HL-60 (cell line): ENCODE results near the gene TRIP11.

Experiments
- DNase-seq, 2 experiments: peaks; one replicate each; pipeline ENCODE4 v3.0.0-alpha.2; 2010 to 2020; ENCODE audit warnings: low read depth in 1 of 2, low spot score in 1 of 2
- H3K27ac ChIP-seq: fragments of 250-450 bp; sonication (Bioruptor Pico); replicated peaks from 2 replicates; pipeline ENCODE4 v1.5.1; 2020; ENCODE audit warnings: mild to moderate bottlenecking, moderate library complexity
- H3K27me3 ChIP-seq: fragments of 250-450 bp; sonication (Bioruptor Pico); 2 replicates; pipeline ENCODE4 v1.5.1; 2021; ENCODE audit warnings: mild to moderate bottlenecking, moderate library complexity; ENCODE audit not compliant: insufficient read depth, poor library complexity, severe bottlenecking
- H3K4me3 ChIP-seq: replicated peaks from 2 replicates; pipeline ENCODE4 v1.5.1; 2011; ENCODE audit warnings: mild to moderate bottlenecking, control low read depth, low read length; ENCODE audit not compliant: insufficient read depth
- CTCF ChIP-seq: IDR thresholded peaks from one replicate; pipeline ENCODE4 v1.5.1; 2011; ENCODE audit warnings: low read length, control low read depth, inconsistent platforms; ENCODE audit not compliant: insufficient read depth
- GABPA ChIP-seq: IDR thresholded peaks from 2 replicates; pipeline ENCODE4 v1.6.1; 2012; ENCODE audit warnings: low read depth
- POLR2AphosphoS5 ChIP-seq: IDR thresholded peaks from 2 replicates; pipeline ENCODE4 v1.6.1; 2012; ENCODE audit warnings: low read depth
- REST ChIP-seq: IDR thresholded peaks from 2 replicates; pipeline ENCODE4 v1.6.1; 2012; ENCODE audit warnings: low read depth; ENCODE audit not compliant: insufficient replicate concordance
- SPI1 ChIP-seq: IDR thresholded peaks from 2 replicates; pipeline ENCODE4 v1.6.1; 2012; ENCODE audit warnings: low read depth, mild to moderate bottlenecking, borderline replicate concordance

The TRIP11 gene

DNA sequence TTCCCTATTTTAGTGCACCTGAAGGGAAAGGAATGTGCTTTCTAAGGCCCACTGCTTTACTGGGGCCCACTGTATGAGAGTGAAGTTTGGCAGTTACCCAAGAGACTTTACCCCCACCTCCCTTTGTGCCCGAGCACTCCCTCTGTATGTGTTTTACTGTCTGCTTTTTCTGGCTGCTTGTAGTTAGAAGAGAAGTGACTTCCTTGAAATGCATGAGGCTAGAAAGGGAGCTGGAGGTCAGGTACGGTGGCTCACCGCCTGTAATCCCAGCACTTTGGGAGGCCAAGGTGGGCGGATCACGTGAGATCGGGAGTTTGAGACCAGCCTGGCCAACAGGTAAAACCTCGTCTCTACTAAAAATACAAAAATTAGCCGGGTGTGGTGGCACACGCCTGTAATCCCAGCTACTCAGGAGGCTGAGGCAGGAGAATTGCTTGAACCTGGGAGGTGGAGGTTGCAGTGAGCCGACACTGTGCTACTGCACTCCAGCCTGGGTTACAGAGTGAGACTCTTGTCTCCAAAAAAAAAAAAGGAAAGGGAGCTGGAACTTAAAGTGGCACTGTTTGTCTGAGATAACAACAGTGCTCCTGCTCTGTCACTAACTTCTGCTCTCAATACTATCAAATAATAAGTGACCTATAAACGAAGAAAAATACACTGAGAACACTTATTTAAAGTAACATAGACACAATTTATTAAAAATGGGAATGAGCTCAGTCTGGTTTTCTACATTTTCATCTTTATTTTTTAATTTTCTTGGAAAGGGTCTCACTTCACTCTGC lies 5.8 kb downstream of the TRIP11 start:
- Histone ChIP-seq H3K27me3 (no peaks in the 10 kb centered on the region), H3K4me3 (no peak overlapping the region), H3K27ac (no peak overlapping the region)
- DNase-seq, result no peak
- TF ChIP-seq SPI1 (no peak), POLR2AphosphoS5 (no peak), REST (no peak), CTCF (no peak), GABPA (no peak)

GRCh38 chr14:92033433-92033832 lies 6.4 kb downstream of the TRIP11 start:
- TF ChIP-seq SPI1 (no peak), CTCF (no peak), GABPA (no peak), POLR2AphosphoS5 (no peak), REST (no peak)

GRCh38 chr14:92026548-92027190 lies 13.2 kb downstream of the TRIP11 start:
- no peaks in the 10 kb centered on the region for H3K27me3 ChIP-seq
- no peak overlapping the region for H3K27ac ChIP-seq
- no peak overlapping the region for H3K4me3 ChIP-seq
- no peak for DNase-seq
- no peak for TF ChIP-seq REST
- TF ChIP-seq CTCF, result no peak
- no peak for TF ChIP-seq POLR2AphosphoS5
- no peak for TF ChIP-seq GABPA
- TF ChIP-seq SPI1, result no peak

More at GRCh38 chr14:92033433-92033832, 6.4 kb downstream of the TRIP11 start:
- Histone ChIP-seq H3K27me3 (no peaks in the 10 kb centered on the region), H3K27ac (no peak overlapping the region), H3K4me3 (no peak overlapping the region)
- DNase-seq, result no peak
